Retinal pigment epithelial cell (primary cell): ENCODE results near the gene CCP110.

Source experiments
- DNase-seq: peaks from one replicate; pipeline ENCODE4 v3.0.0-alpha.2; 2010; ENCODE audit warnings: low read depth
- H3K4me3 ChIP-seq: 2 replicates; pipeline ENCODE4 v1.5.1; 2011; ENCODE audit warnings: mild to moderate bottlenecking, low read length, control low read depth, moderate library complexity
- TF ChIP-seq, protein P1 (sequence below): conservative IDR thresholded peaks from 2 replicates; pipeline ENCODE4 v1.5.1; 2011; ENCODE audit warnings: low read depth, low read length, control low read depth, inconsistent platforms

The CCP110 gene

DNA sequence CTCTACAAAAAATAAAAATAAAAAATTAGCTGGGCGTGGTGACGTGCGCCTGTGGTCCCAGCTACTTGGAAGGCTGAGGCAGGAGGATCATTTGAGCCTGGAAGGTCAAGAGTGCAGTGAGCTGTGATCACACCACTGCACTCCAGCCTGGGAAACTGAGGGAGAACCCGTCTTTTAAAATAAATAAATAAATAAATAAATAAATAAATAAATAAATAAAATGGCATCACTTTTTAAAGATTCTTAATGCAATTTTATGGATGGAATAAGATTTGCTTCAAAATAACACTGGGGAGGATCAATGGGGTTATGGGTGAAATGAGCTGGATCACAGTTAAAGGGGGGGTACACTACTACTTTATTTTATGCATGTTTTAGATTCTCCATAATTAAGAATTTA is 16.8 kb upstream of the CCP110 start:
- no peak for DNase-seq
- no peak overlapping the region for H3K4me3 ChIP-seq
- TF ChIP-seq, protein P1, sequence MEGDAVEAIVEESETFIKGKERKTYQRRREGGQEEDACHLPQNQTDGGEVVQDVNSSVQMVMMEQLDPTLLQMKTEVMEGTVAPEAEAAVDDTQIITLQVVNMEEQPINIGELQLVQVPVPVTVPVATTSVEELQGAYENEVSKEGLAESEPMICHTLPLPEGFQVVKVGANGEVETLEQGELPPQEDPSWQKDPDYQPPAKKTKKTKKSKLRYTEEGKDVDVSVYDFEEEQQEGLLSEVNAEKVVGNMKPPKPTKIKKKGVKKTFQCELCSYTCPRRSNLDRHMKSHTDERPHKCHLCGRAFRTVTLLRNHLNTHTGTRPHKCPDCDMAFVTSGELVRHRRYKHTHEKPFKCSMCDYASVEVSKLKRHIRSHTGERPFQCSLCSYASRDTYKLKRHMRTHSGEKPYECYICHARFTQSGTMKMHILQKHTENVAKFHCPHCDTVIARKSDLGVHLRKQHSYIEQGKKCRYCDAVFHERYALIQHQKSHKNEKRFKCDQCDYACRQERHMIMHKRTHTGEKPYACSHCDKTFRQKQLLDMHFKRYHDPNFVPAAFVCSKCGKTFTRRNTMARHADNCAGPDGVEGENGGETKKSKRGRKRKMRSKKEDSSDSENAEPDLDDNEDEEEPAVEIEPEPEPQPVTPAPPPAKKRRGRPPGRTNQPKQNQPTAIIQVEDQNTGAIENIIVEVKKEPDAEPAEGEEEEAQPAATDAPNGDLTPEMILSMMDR = no peak

DNA sequence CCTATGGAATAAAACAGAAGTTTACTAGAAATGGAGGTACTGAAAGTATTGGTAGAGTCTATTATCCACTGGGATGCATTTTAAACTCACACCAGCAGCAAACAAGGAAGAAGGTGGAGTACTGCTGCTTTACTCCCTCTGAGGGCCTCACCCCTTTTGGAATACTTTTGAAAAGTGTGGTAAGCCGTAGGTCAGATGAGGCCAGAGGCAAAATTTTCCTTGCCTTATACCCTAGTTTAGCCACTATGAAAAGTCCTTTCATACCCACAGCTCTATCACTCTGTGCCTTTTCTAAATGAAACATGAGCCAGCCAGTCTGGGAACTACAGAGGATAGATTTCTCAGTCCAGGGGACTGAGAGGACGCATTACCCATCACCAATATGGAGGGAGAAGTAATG is 15.9 kb upstream of the CCP110 start:
- no peak for DNase-seq
- TF ChIP-seq, protein P1 = no peak
- H3K4me3 ChIP-seq = no peak overlapping the region

DNA sequence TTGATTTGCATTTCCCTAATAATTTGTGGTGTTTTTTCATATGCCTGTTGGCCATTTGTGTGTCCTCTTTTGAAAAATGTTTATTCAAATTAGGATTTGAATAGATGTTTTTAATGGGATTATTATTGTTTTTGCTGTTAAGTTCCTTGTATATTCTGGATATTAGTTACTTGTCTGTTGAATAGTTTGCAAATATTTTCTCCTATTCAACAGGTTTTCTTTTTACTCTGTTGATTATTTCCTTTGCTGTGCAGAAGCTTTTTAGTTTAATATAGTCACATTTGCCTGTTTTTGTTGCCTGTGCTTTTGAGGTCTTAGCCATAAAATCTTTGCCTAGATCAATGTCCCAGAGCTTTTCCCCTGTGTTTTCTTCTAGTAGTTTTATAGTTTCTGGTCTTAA is 11.4 kb upstream of the CCP110 start:
- DNase-seq = no peak
- TF ChIP-seq, protein P1 = no peak
- no peak overlapping the region for H3K4me3 ChIP-seq

DNA sequence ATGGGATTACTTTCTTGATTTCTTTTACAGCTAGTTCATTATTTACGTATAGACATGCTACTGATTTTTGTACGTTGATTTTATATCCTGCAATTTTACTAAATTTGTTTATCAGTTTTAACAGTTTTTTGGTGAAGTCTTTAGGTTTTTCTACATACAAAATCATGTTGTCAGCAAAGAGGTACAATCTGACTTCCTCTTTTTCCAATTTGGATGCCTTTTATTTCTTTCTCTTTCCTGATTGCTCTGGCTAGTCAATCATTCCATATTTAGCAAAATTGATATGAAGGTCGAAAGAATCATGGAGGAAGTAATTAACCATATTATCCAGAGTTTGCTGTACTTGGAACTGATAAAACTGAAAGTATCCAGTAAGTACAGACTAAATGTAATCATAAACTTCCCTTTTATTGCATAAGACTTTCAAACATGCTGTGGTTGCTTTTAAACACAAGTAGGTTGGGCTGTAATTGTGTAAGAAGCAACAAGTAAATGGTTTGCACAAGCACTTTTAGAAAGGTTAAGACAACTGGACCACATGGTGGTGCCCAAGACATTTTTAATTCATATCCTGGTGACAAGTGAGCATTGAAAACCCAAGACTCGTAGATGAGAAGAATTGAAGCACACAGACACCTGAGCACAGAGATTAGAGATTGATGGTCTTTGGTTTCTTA is 10.2 kb upstream of the CCP110 start:
- TF ChIP-seq, protein P1 = no peak
- no peak for DNase-seq
- no peak overlapping the region for H3K4me3 ChIP-seq

DNA sequence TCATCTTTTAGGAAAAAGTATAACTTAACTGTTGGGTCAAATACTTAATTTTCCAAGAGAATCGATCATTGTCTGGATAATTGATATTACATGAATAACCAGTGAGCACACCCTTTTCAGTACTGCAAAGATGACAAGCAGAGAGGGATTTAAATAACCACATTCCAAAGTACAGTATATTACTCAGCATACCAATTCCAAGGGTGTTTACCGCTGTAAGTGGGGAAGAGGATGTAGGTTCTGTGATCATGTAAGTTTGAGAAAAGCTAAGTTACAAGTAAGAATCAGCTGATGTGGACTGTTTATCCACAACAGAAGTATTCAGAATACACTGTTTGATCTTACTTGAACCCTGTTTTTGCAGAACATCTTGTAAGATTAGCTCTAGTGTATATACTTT is 8.0 kb upstream of the CCP110 start:
- no peak overlapping the region for H3K4me3 ChIP-seq
- TF ChIP-seq, protein P1 = no peak
- DNase-seq = no peak

DNA sequence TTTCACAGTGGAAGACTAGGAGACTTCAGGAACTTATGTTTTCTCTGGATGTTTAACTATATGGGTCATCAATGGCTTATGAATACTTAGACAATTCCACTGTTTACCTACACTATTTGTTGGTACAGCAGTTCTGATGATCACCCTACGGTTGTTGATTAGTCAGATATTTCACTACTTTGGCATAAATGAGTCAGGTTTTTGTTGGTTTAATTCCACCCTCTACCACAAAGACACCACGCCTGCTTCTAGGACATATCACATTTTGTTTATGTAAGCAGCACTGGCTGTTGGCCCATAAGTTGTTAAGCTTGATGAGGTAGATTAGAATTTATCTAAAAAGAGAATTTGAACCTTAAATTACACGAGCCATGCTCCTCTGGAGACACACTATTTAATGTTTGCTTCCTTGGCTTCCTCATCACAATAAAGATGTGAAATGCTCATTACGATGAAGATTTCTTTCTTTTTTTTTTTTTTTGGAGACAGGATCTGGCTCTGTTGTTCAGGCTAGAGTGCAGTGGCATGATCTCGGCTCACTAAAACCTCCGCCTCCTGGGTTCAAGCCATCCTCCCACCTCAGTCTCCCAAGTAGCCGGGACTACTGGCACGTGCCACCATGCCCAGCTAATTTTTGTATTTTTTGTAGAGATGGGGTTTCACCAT is 6.2 kb upstream of the CCP110 start:
- TF ChIP-seq, protein P1 = no peak
- H3K4me3 ChIP-seq = no peak overlapping the region
- no peak for DNase-seq

DNA sequence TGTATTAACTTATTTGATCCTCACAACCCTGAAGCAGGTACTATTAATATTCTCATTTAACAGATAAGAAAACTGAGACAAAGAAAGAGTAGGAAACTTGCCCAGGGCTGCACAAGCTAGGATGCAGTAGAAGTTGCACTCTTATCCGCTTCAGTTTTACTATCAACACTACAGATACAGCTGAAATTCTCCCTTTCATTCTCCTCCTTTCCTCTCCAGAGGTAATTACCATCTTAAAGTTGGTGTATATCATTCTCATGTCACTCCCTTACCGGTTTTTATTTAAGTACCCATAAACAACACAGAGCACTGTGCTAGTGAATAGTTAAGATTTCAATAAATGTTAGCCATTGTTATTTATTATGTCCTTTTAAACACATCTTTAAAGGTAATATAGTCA is 5.4 kb upstream of the CCP110 start:
- DNase-seq = no peak
- TF ChIP-seq, protein P1 = no peak
- H3K4me3 ChIP-seq = no peak overlapping the region
